BLaER1 treated with 17β-estradiol and CSF1 and Interleukin-3, amounts not matched to agents 10 nM and 100 nM (cell line): ENCODE measurements around the gene MYEOV.

Experiments used
- H3K27ac ChIP-seq, 11 experiments: shearing (Covaris generic); formaldehyde crosslinking; 2 replicates each; pipeline ENCODE4 v1.8.1; 2022
- H3K27me3 ChIP-seq, 11 experiments: shearing (Covaris generic); formaldehyde crosslinking; 2 replicates each; pipeline ENCODE4 v1.8.1; 2022
- H3K36me3 ChIP-seq, 11 experiments: shearing (Covaris generic); formaldehyde crosslinking; 2 replicates each; pipeline ENCODE4 v1.8.1; 2022
- H3K4me1 ChIP-seq, 10 experiments: shearing (Covaris generic); formaldehyde crosslinking; 2 replicates each; pipeline ENCODE4 v1.8.1; 2022
- H3K4me2 ChIP-seq, 11 experiments: shearing (Covaris generic); formaldehyde crosslinking; 2 replicates each; pipeline ENCODE4 v1.8.1; 2022
- H3K4me3 ChIP-seq, 10 experiments: shearing (Covaris generic); formaldehyde crosslinking; 2 replicates each; pipeline ENCODE4 v1.8.1; 2022
- H3K9ac ChIP-seq, 11 experiments: shearing (Covaris generic); formaldehyde crosslinking; 2 replicates each; pipeline ENCODE4 v1.8.1; 2022
- H3K9me3 ChIP-seq, 11 experiments: shearing (Covaris generic); formaldehyde crosslinking; replicated peaks in 1 of 11; 2 replicates each; pipeline ENCODE4 v1.8.1; 2022
- H4K20me1 ChIP-seq, 11 experiments: shearing (Covaris generic); formaldehyde crosslinking; 2 replicates each; pipeline ENCODE4 v1.8.1; 2022
- Cebpa-rat ChIP-seq, 11 experiments: shearing (Covaris generic); IDR thresholded peaks; 2 replicates each; pipeline ENCODE4 v1.8.1; 2022

The MYEOV gene

GRCh38 chr11:69251639-69252489 is 42.1 kb upstream of the MYEOV start:
- H3K36me3 ChIP-seq: no peaks in the 10 kb centered on the region
- no peaks in the 10 kb centered on the region for H3K27me3 ChIP-seq
- TF ChIP-seq Cebpa-rat (IDR thresholded peaks at IDR 0.05): no peak
- H3K27ac ChIP-seq: no peak overlapping the region
- peaks cover 0 to 26% (median 17%) of the 10 kb centered on the region in 11 experiments; a peak in 16 of 22 replicates for H3K9me3 ChIP-seq
- H3K4me1 ChIP-seq: peaks cover 0 to 7% (median 0%) of the 10 kb centered on the region in 10 experiments; a peak in 1 of 20 replicates
- H3K4me3 ChIP-seq: no peak overlapping the region
- H3K9ac ChIP-seq: no peak overlapping the region
- H4K20me1 ChIP-seq: no peaks in the 10 kb centered on the region
- H3K4me2 ChIP-seq: no peak overlapping the region

GRCh38 chr11:69252490-69252837 is 41.5 kb upstream of the MYEOV start:
- TF ChIP-seq Cebpa-rat (IDR thresholded peaks at IDR 0.05): no peak

DNA sequence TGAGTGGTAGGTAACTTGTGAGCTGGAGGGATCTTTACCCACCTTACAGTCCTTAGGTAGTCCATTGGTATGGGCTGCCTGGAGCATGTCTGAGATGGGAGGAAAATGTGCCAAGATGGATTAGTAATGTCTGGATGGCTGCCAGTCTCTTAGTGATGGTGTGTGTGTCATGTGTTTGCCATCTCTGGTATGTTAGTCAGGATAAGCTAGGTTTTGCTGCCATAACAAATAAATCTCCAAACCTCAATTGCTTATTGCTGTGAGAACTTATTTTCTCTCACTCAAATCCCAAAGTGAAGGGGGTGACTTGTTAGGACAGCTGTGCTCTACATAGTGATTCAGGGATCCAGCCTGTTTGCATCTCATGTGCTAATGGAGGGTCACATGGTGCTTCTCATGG is 40.9 kb upstream of the MYEOV start:
- Histone ChIP-seq H3K9ac (no peak overlapping the region), H3K9me3 (peaks cover 0 to 26% (median 17%) of the 10 kb centered on the region in 11 experiments; a peak in 16 of 22 replicates), H4K20me1 (no peaks in the 10 kb centered on the region), H3K27me3 (no peaks in the 10 kb centered on the region), H3K4me2 (no peak overlapping the region), H3K36me3 (no peaks in the 10 kb centered on the region), H3K4me1 (peaks cover 0 to 7% (median 1%) of the 10 kb centered on the region in 10 experiments; a peak in 2 of 20 replicates), H3K27ac (no peak overlapping the region), H3K4me3 (no peak overlapping the region)
- TF ChIP-seq Cebpa-rat (IDR thresholded peaks at IDR 0.05): no peak

More at GRCh38 chr11:69252490-69252837, 41.5 kb upstream of the MYEOV start:
- Histone ChIP-seq H3K4me2 (no peak overlapping the region), H3K27me3 (no peaks in the 10 kb centered on the region), H3K4me1 (peaks cover 0 to 7% (median 0%) of the 10 kb centered on the region in 10 experiments; a peak in 1 of 20 replicates), H3K9me3 (peaks cover 0 to 26% (median 17%) of the 10 kb centered on the region in 11 experiments; a peak in 16 of 22 replicates), H3K9ac (no peak overlapping the region), H3K27ac (no peak overlapping the region), H4K20me1 (no peaks in the 10 kb centered on the region), H3K36me3 (no peaks in the 10 kb centered on the region), H3K4me3 (no peak overlapping the region)

DNA sequence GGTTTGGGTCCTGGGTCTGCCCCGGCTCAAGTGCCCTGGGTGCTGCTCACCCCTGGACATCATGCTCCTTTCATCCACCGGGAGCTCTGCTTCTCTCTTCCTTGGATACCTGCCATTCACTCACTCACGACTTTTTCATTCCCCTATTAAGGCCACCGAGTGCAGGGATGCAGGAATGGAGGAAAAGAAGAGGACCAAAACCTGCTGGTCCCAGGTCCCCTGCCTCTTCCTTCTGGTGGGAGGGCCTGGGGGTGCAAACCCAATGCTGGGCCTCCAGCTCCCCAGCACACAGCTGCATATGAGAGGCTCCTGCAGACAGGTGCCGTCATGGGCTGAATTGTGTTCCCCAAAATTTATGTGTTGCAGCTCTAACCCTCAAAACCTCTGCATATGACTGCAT is 36.8 kb upstream of the MYEOV start:
- H3K9ac ChIP-seq: no peak overlapping the region
- H4K20me1 ChIP-seq: no peaks in the 10 kb centered on the region
- no peak for TF ChIP-seq Cebpa-rat (IDR thresholded peaks at IDR 0.05)
- H3K27me3 ChIP-seq: no peaks in the 10 kb centered on the region
- no peaks in the 10 kb centered on the region for H3K36me3 ChIP-seq
- H3K4me3 ChIP-seq: no peak overlapping the region
- peaks cover 0 to 9% (median 1%) of the 10 kb centered on the region in 10 experiments; a peak in 1 of 20 replicates for H3K4me1 ChIP-seq
- H3K27ac ChIP-seq: no peak overlapping the region
- H3K9me3 ChIP-seq: peaks cover 0 to 26% (median 17%) of the 10 kb centered on the region in 11 experiments; a peak in 16 of 22 replicates
- H3K4me2 ChIP-seq: no peak overlapping the region

DNA sequence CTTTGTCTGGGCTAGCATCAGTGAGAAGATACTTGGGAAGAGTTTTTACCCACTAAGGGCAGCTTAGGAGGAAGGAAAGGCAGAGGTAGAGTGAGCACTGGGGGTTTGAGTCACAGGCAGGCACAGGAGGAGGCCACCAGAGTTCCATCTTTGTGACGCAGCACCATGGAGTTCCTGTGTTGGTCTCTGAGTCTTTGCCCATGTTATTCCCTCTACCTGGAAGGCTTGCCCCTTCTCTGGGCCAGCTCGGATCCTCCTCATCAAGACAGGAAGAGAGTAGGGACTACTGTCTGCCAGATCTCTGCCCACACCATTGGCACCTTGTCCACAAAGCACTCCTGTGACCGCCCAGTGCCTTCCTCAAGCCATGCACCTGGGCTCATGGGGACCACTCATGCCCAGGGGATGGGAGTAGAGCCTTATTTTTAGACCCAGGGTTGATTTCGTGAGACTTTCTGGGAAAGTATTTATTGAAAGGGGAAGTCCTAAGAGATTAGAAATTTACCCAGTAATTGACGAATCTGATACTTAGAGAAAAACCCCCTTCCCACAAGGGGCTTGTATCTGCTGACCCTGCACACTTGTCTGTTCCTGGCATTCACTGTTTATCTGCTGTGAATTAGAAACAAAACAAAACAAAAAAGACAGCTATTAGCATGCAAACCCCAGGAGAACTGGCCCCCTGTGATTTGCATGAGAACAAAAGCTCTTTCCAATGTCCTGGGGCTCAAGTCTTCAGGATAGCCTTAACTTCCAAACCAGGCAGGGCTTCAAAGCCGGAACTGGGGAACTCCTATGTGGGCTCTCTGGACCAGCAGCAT is 35.9 kb upstream of the MYEOV start:
- H3K9ac ChIP-seq: no peak overlapping the region

GRCh38 chr11:69259096-69259495 is 34.9 kb upstream of the MYEOV start:
- H4K20me1 ChIP-seq: no peaks in the 10 kb centered on the region
- no peak for TF ChIP-seq Cebpa-rat (IDR thresholded peaks at IDR 0.05)
- H3K9ac ChIP-seq: no peak overlapping the region
- no peak overlapping the region for H3K4me3 ChIP-seq
- H3K27me3 ChIP-seq: no peaks in the 10 kb centered on the region
- H3K4me1 ChIP-seq: peaks cover 0 to 9% (median 2%) of the 10 kb centered on the region in 10 experiments; a peak in 1 of 20 replicates
- no peaks in the 10 kb centered on the region for H3K36me3 ChIP-seq
- no peak overlapping the region for H3K4me2 ChIP-seq
- H3K9me3 ChIP-seq: peaks cover 0 to 13% (median 9%) of the 10 kb centered on the region in 11 experiments; a peak in 13 of 22 replicates
- H3K27ac ChIP-seq: no peak overlapping the region

More for the DNA sequence above, 35.9 kb upstream of the MYEOV start:
- Histone ChIP-seq H3K27ac (no peak overlapping the region), H3K4me2 (peak overlapping the region in 1 of 11 experiments; percentile 0; a peak in 2 of 22 replicates), H3K27me3 (no peaks in the 10 kb centered on the region), H4K20me1 (no peaks in the 10 kb centered on the region), H3K9me3 (peaks cover 0 to 21% (median 13%) of the 10 kb centered on the region in 11 experiments; a peak in 16 of 22 replicates), H3K4me1 (peaks cover 0 to 9% (median 2%) of the 10 kb centered on the region in 10 experiments; a peak in 1 of 20 replicates), H3K4me3 (no peak overlapping the region), H3K36me3 (no peaks in the 10 kb centered on the region)
- TF ChIP-seq Cebpa-rat (IDR thresholded peaks at IDR 0.05): no peak

- Histone ChIP-seq H3K9me3 (peaks cover 0 to 11% (median 7%) of the 10 kb centered on the region in 11 experiments; a peak in 13 of 22 replicates), H3K27me3 (no peaks in the 10 kb centered on the region), H3K4me3 (no peak overlapping the region), H3K9ac (no peak overlapping the region), H4K20me1 (no peaks in the 10 kb centered on the region), H3K27ac (no peak overlapping the region), H3K4me2 (no peak overlapping the region), H3K4me1 (peaks cover 0 to 9% (median 2%) of the 10 kb centered on the region in 10 experiments; a peak in 1 of 20 replicates), H3K36me3 (no peaks in the 10 kb centered on the region)
- TF ChIP-seq Cebpa-rat (IDR thresholded peaks at IDR 0.05): no peak
These were observed 33.3 kb upstream of the MYEOV start for GRCh38 chr11:69260622-69261021.

GRCh38 chr11:69261116-69261515 is 32.8 kb upstream of the MYEOV start:
- Histone ChIP-seq H3K9ac (no peak overlapping the region), H3K9me3 (peaks cover 0 to 6% (median 2%) of the 10 kb centered on the region in 11 experiments; a peak in 11 of 22 replicates), H3K36me3 (no peaks in the 10 kb centered on the region), H4K20me1 (no peaks in the 10 kb centered on the region), H3K4me1 (peaks cover 0 to 9% (median 2%) of the 10 kb centered on the region in 10 experiments; a peak in 1 of 20 replicates), H3K27me3 (no peaks in the 10 kb centered on the region), H3K27ac (no peak overlapping the region), H3K4me3 (no peak overlapping the region), H3K4me2 (no peak overlapping the region)
- TF ChIP-seq Cebpa-rat (IDR thresholded peaks at IDR 0.05): no peak
